HepG2 (cell line): Measurements from ENCODE around the gene TMBIM6. TPM values are rescaled to one million over a fixed set of nuclear protein-coding genes. Genes with fewer than 3 reads are reported as not detected.
"Not testable (repeated sequence)": the region's sequence is repeated elsewhere in the genome, so short reads cannot be mapped to it uniquely, and the experiment has no call there.

Experiments
- ATAC-seq: fragments of 200-7000 bp; cut with Tn5 transposase; 3 replicates; pipeline ENCODE4 v1.9.1; 2020; ENCODE audit warnings: mild to moderate bottlenecking, moderate library complexity
- BruUV-seq: library from RNA; stranded (reverse); fragments of 400-500 nt; replicated peaks from 2 replicates; lab custom pipeline; 2021; lab: Mats Ljungman, UMichigan
- CTCF ChIA-PET: fragments of 300-600 bp; formaldehyde crosslinking; extraction: SDS; loops from one replicate; lab custom pipeline; 2021; ENCODE audit warnings: low total read pairs, inconsistent platforms, low intra/inter-chr PET ratio; lab: Yijun Ruan, JAX
- POLR2A ChIA-PET: fragments of 350-600 bp; sonication (Branson Sonifier 250); formaldehyde crosslinking; loops from one replicate; lab custom pipeline; 2020; ENCODE audit warnings: antibody characterized with exemption, inconsistent platforms; lab: Yijun Ruan, JAX
- DNase-seq: peaks from one replicate; pipeline ENCODE4 v3.0.0-alpha.2; 2015; ENCODE audit warnings: low spot score
- FAIRE-seq: peaks from 3 replicates; lab custom pipeline; 2011; peaks lifted over from hg19 to GRCh38; lab: Jason Lieb, UNC
- H2AFZ ChIP-seq: one replicate; pipeline ENCODE4 v1.6.1; 2011; ENCODE audit warnings: low read length, inconsistent platforms
- H3K27ac ChIP-seq: fragments of 300-600 bp; 3 replicates; pipeline ENCODE4 v1.8.0; 2011; ENCODE audit warnings: mixed run types, mild to moderate bottlenecking, mixed read lengths, low read length, inconsistent platforms; ENCODE audit not compliant: insufficient read depth; ENCODE audit errors: extremely low read length
- H3K27me3 ChIP-seq, 2 experiments: fragments of 200-600 bp in 1 of 2; 2 replicates in 1 of 2; 3 replicates in 1 of 2; pipeline versions ENCODE4 v1.6.0 to v1.8.0; 2011; ENCODE audit warnings: low read length in 2 of 2, mild to moderate bottlenecking in 2 of 2, moderate library complexity in 2 of 2, inconsistent platforms in 1 of 2; ENCODE audit not compliant: insufficient read depth in 2 of 2, control insufficient read depth in 1 of 2
- H3K36me3 ChIP-seq, 2 experiments: fragments of 200-600 bp in 1 of 2; replicated peaks in 1 of 2; 2 replicates in 1 of 2; 3 replicates in 1 of 2; pipeline versions ENCODE4 v1.5.1 to v1.8.0; 2011; ENCODE audit warnings: low read length in 2 of 2, inconsistent platforms in 1 of 2; ENCODE audit not compliant: insufficient read depth in 2 of 2, control insufficient read depth in 1 of 2
- H3K4me1 ChIP-seq: 2 replicates; pipeline ENCODE4 v1.5.1; 2012; ENCODE audit warnings: low read length, inconsistent platforms; ENCODE audit not compliant: insufficient read depth
- H3K4me2 ChIP-seq: 2 replicates; pipeline ENCODE4 v1.6.0; 2011; ENCODE audit warnings: low read depth, low read length, inconsistent platforms
- H3K4me3 ChIP-seq, 3 experiments: fragments of 200-600 bp in 1 of 3; sonication (generic), shearing (Covaris generic) in 1 of 3; replicated peaks in 1 of 3; 2 replicates each; pipeline ENCODE4 v1.5.1; 2011 to 2016; ENCODE audit warnings: low read length in 3 of 3, inconsistent platforms in 2 of 3, low read depth in 2 of 3, mild to moderate bottlenecking in 2 of 3, control low read depth in 1 of 3, mixed read lengths in 1 of 3; ENCODE audit not compliant: insufficient read depth in 1 of 3
- H3K79me2 ChIP-seq: one replicate; pipeline ENCODE4 v1.6.1; 2011; ENCODE audit warnings: low read length, inconsistent platforms; ENCODE audit not compliant: insufficient read depth
- H3K9ac ChIP-seq: 2 replicates; pipeline ENCODE4 v1.6.0; 2011; ENCODE audit warnings: mild to moderate bottlenecking, low read depth, low read length, inconsistent platforms; ENCODE audit not compliant: insufficient read depth
- H3K9me3 ChIP-seq: 2 replicates; pipeline ENCODE4 v1.5.1; 2012; ENCODE audit warnings: mild to moderate bottlenecking, low read length
- H4K20me1 ChIP-seq: 2 replicates; pipeline ENCODE4 v1.6.0; 2011; ENCODE audit warnings: inconsistent platforms, mild to moderate bottlenecking, low read length, moderate library complexity; ENCODE audit not compliant: insufficient read depth
- NR2F6 ChIP-seq, 2 experiments: IDR thresholded peaks; 2 replicates each; pipeline ENCODE4 v1.6.1; 2016; ENCODE audit warnings: antibody characterized with exemption in 1 of 2, mild to moderate bottlenecking in 1 of 2
- ONECUT2 ChIP-seq: sonication (generic); formaldehyde crosslinking; IDR thresholded peaks from 2 replicates; pipeline ENCODE4 v1.4.0; 2020; ENCODE audit warnings: missing genetic modification reagents
- ZBTB38 ChIP-seq: sonication (generic); formaldehyde crosslinking; IDR thresholded peaks from 2 replicates; pipeline ENCODE4 v1.5.1; 2020; ENCODE audit warnings: mild to moderate bottlenecking, missing genetic modification reagents
- WGBS: methylation state at CpG from one replicate; pipeline ENCODE4 v1.1.6; 2017; ENCODE audit warnings: low lambda C conversion rate; 5-methylcytosine and 5-hydroxymethylcytosine counted together
- in situ Hi-C: cut with HindIII; loops from 2 replicates; pipeline ENCODE4 v1.10.0; 2017; ENCODE audit warnings: low pct_unique_long_range_greater_than_20kb; ENCODE audit not compliant: extremely low pct_ligation_motif_present
- intact Hi-C: fragments of 100-400 bp; cut with micrococcal nuclease; formaldehyde crosslinking; loops from one replicate; pipeline ENCODE4 v1.10.0; 2022; ENCODE audit not compliant: unreplicated experiment
- polyA plus RNA-seq, 8 experiments: library from polyadenylated mRNA; depleted of rRNA in 3 of 8; stranded (reverse) in 7 of 8; unstranded in 1 of 8; fragments of >200 nt; fragmentation: Illumina TruSeq in 4 of 8; extraction: Trizol in 4 of 8; gene quantifications; 2 replicates each; pipeline versions ENCODE4 v1.2.1 to v1.2.3, GENCODE V29; 2011 to 2016; ENCODE audit warnings: low read depth in 4 of 8, missing spikeins in 1 of 8, mixed read lengths in 1 of 8; ENCODE audit not compliant: insufficient read depth in 1 of 8
- total RNA-seq, 5 experiments: library from RNA; depleted of rRNA; stranded (reverse); fragments of >200 nt; fragmentation: Illumina TruSeq; extraction: Trizol; gene quantifications; 2 replicates each; pipeline ENCODE4 v1.2.3, GENCODE V29; 2016; ENCODE audit warnings: low read depth in 1 of 5
- TF ChIP-seq, protein P1 (sequence below): sonication (generic); formaldehyde crosslinking; IDR thresholded peaks from 2 replicates; pipeline ENCODE4 v1.4.0; 2020; ENCODE audit warnings: missing genetic modification reagents

TMBIM6 gene
- total and polyA plus RNA-seq, 2 of the 13 experiments (the other 11 are each of a cell fraction or from before 2014, with no cell fraction given) = 412 to 468 TPM

DNA sequence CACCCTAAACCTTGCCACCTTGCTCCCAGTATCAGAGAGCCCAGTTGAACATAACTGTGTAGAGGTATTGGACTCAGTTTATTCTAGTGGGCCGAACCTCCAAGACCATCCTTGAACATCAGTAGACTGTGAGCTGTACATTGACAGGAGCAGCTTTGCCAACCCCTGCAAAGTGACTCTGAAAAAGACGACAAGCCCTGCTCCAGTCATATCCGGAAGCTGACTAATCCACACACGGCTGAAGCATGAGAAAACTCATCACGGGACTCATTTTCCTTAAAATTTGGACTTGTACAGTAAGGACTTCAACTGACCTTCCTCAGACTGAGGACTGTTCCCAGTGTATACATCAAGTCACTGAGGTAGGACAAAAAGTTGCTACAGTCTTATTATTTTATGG, 2.6 kb upstream of the TMBIM6 start:
- Histone ChIP-seq H3K4me1 (peaks cover 28% of the 10 kb centered on the region), H4K20me1 (peaks cover 20% of the 10 kb centered on the region), H3K79me2 (peaks cover 23% of the 10 kb centered on the region)
- FAIRE-seq, H2AFZ ChIP-seq, H3K4me2 ChIP-seq, ATAC-seq, CTCF ChIA-PET, H3K27ac ChIP-seq, H3K9me3 ChIP-seq, intact Hi-C loops, BruUV-seq, DNase-seq, H3K36me3 ChIP-seq, POLR2A ChIA-PET, H3K4me3 ChIP-seq, H3K9ac ChIP-seq, H3K27me3 ChIP-seq, in situ Hi-C loops: not testable (repeated sequence)
- 59% methylated on average over 5 of the region's 5 CpGs for WGBS

DNA sequence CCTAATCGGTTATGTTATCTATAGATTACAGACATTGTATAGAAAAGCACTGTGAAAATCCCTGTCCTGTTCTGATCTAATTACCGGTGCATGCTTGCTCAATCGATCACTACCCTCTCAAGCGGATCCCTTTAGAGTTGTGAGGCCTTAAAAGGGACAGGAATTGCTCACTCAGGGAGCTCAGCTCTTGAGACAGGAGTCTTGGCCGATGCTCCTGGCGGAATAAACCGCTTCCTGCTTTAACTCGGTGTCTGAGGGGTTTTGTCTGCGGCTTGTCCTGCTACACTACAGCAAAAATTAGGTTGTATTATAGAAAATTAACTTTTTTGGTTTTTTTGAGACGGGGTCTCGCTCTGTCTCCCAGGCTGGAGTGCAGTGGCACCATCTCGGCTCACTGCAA, 1.1 kb upstream of the TMBIM6 start:
- ATAC-seq; H3K4me3 ChIP-seq; intact Hi-C loops; H3K27ac ChIP-seq; H3K9ac ChIP-seq; H3K9me3 ChIP-seq; H2AFZ ChIP-seq; H3K27me3 ChIP-seq; DNase-seq; H3K36me3 ChIP-seq; FAIRE-seq; BruUV-seq; TF ChIP-seq NR2F6 (CRISPR knock-in tag; IDR thresholded peaks at IDR 0.05): not testable (repeated sequence)
- POLR2A ChIA-PET = interaction anchor here (0.9 to 2.0 kb wide), 6 partner anchors 20 to 117 kb away, joined by 4 to 15 read pairs (median 10); partner anchors contain the start of genes FMNL3 and PRPF40B
- CTCF ChIA-PET = interaction anchor here (0.7 kb wide), 1 partner anchor 23 kb away, joined by 3 read pairs; no protein-coding TSS in a partner anchor
- peaks cover 34% of the 10 kb centered on the region for H3K4me1 ChIP-seq
- WGBS = 54% methylated on average over 12 of the region's 12 CpGs
- peak overlapping the region; percentile 79 for H3K4me2 ChIP-seq
- 0 out of 2 replicates have a peak, but pooled peaks have one; percentile 29 for TF ChIP-seq ONECUT2
- TF ChIP-seq NR2F6 (IDR thresholded peaks at IDR 0.05) = 0 out of 2 replicates have a peak, but pooled peaks have one; percentile 18
- TF ChIP-seq ZBTB38 = peak; percentile 65; the same call in 1 of the 2 replicates
- TF ChIP-seq, protein P1, sequence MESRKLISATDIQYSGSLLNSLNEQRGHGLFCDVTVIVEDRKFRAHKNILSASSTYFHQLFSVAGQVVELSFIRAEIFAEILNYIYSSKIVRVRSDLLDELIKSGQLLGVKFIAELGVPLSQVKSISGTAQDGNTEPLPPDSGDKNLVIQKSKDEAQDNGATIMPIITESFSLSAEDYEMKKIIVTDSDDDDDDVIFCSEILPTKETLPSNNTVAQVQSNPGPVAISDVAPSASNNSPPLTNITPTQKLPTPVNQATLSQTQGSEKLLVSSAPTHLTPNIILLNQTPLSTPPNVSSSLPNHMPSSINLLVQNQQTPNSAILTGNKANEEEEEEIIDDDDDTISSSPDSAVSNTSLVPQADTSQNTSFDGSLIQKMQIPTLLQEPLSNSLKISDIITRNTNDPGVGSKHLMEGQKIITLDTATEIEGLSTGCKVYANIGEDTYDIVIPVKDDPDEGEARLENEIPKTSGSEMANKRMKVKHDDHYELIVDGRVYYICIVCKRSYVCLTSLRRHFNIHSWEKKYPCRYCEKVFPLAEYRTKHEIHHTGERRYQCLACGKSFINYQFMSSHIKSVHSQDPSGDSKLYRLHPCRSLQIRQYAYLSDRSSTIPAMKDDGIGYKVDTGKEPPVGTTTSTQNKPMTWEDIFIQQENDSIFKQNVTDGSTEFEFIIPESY (CRISPR knock-in tag) = 0 out of 2 replicates have a peak, but pooled peaks have one; percentile 11
- TF ChIP-seq, all 625 proteins: peak for 4; not testable (repeated sequence) for 621
- Histone ChIP-seq H4K20me1 (peaks cover 35% of the 10 kb centered on the region), H3K79me2 (peaks cover 39% of the 10 kb centered on the region)
- in situ Hi-C loops = not testable (repeated sequence)
